GM10248 (cell line): ENCODE results near the gene CFAP69.
"Not testable (repeated sequence)": the region's sequence is repeated elsewhere in the genome, so short reads cannot be mapped to it uniquely, and the experiment has no call there.

Experiments
- CTCF ChIA-PET: fragments of 300-600 bp; sonication (Branson Sonifier 250); formaldehyde crosslinking; extraction: SDS; loops from one replicate; lab custom pipeline; 2021; ENCODE audit warnings: antibody characterized with exemption; lab: Yijun Ruan, JAX
- POLR2A ChIA-PET: fragments of 350-650 bp; sonication (Branson Sonifier 250); formaldehyde crosslinking; extraction: SDS; loops from one replicate; lab custom pipeline; 2020; ENCODE audit warnings: antibody characterized with exemption; lab: Yijun Ruan, JAX
- DNase-seq: peaks from one replicate; pipeline ENCODE4 v3.0.0; 2012; ENCODE audit errors: extremely low spot score
- CTCF ChIP-seq: IDR thresholded peaks from 2 replicates; pipeline ENCODE4 v1.5.1; 2012; ENCODE audit warnings: mild to moderate bottlenecking, low read depth; ENCODE audit errors: extremely low read depth, missing control alignments, control extremely low read depth

CFAP69 gene

GRCh38 chr7:90320014-90320413 lies 75.0 kb downstream of the CFAP69 start:
- CTCF ChIA-PET = no interaction called here
- no peak for TF ChIP-seq CTCF
- DNase-seq = no peak
- POLR2A ChIA-PET = no interaction called here

GRCh38 chr7:90320418-90320800 lies 75.4 kb downstream of the CFAP69 start:
- DNase-seq = no peak
- ChIA-PET CTCF (interaction anchor here (1.4 to 1.7 kb wide), 3 partner anchors 8 to 110 kb away, joined by 3 to 5 read pairs (median 3); no protein-coding TSS in a partner anchor), POLR2A (no interaction called here)
- no peak for TF ChIP-seq CTCF

- no peak for TF ChIP-seq CTCF
- no peak for DNase-seq
- CTCF ChIA-PET = interaction anchor here (1.3 to 1.7 kb wide), 4 partner anchors 8 to 110 kb away, joined by 3 to 5 read pairs (median 3); no protein-coding TSS in a partner anchor
- POLR2A ChIA-PET = no interaction called here
Measured at GRCh38 chr7:90320801-90321494, 76.0 kb downstream of the CFAP69 start, which contains the start of gene FAM237B. Gene FAM237B, minus strand, starts transcription at chr7:90321304. Its CDS starts 1,556 bp downstream, at chr7:90319748.

- TF ChIP-seq CTCF = no peak
- ChIA-PET CTCF (no interaction called here), POLR2A (no interaction called here)
- DNase-seq = no peak
Measured at GRCh38 chr7:90322837-90323236, 77.9 kb downstream of the CFAP69 start.

- no peak for DNase-seq
- no peak for TF ChIP-seq CTCF
- CTCF ChIA-PET = no interaction called here
- POLR2A ChIA-PET = no interaction called here
Measured at GRCh38 chr7:90326500-90326899, 81.5 kb downstream of the CFAP69 start.

- TF ChIP-seq CTCF = no peak
- ChIA-PET POLR2A (no interaction called here), CTCF (interaction anchor here (1.6 to 1.7 kb wide), 2 partner anchors 11 to 22 kb away, joined by 4 to 11 read pairs; partner anchors contain the start of gene GTPBP10)
- no peak for DNase-seq
Measured at GRCh38 chr7:90334193-90334843, 89.3 kb downstream of the CFAP69 start.

GRCh38 chr7:90334926-90335325 lies 90.0 kb downstream of the CFAP69 start:
- CTCF ChIA-PET = interaction anchor here (1.6 to 1.7 kb wide), 2 partner anchors 11 to 22 kb away, joined by 4 to 11 read pairs; partner anchors contain the start of gene GTPBP10
- POLR2A ChIA-PET, DNase-seq: not testable (repeated sequence)
